Effector memory CD8-positive, alpha-beta T cell (primary cell): ENCODE measurements around the gene ZNF841.
"Not testable (repeated sequence)": the region's sequence is repeated elsewhere in the genome, so short reads cannot be mapped to it uniquely, and the experiment has no call there.

Experiments
- ATAC-seq: fragments of 150-1000 bp; cut with Tn5 transposase; replicated peaks from 2 replicates; pipeline ENCODE4 v1.10.0; 2021; ENCODE audit warnings: mild to moderate bottlenecking, moderate library complexity
- DNase-seq, 3 experiments: peaks; one replicate each; pipeline ENCODE4 v3.0.0; 2021
- H3K27ac Mint-ChIP-seq, 2 donors: one replicate each; pipeline ENCODE4 v1.8.0; 2022; ENCODE audit warnings: mild to moderate bottlenecking in 2 of 2, mixed read lengths in 2 of 2, moderate library complexity in 2 of 2
- H3K27me3 Mint-ChIP-seq, 2 donors: one replicate each; pipeline ENCODE4 v1.8.0; 2022; ENCODE audit warnings: mixed read lengths in 2 of 2
- H3K36me3 Mint-ChIP-seq: one replicate; pipeline ENCODE4 v1.8.0; 2022; ENCODE audit warnings: mild to moderate bottlenecking, moderate library complexity, mixed read lengths; ENCODE audit not compliant: insufficient read depth
- H3K4me1 Mint-ChIP-seq, 2 donors: one replicate each; pipeline ENCODE4 v1.8.0; 2022; ENCODE audit warnings: low read depth in 2 of 2, mixed read lengths in 2 of 2
- H3K4me3 Mint-ChIP-seq, 2 donors: one replicate each; pipeline ENCODE4 v1.8.0; 2022; ENCODE audit warnings: mild to moderate bottlenecking in 2 of 2, mixed read lengths in 2 of 2, moderate library complexity in 2 of 2
- H3K9me3 Mint-ChIP-seq, 2 donors: one replicate each; pipeline ENCODE4 v1.8.0; 2022; ENCODE audit warnings: mixed read lengths in 2 of 2

The ZNF841 gene

DNA sequence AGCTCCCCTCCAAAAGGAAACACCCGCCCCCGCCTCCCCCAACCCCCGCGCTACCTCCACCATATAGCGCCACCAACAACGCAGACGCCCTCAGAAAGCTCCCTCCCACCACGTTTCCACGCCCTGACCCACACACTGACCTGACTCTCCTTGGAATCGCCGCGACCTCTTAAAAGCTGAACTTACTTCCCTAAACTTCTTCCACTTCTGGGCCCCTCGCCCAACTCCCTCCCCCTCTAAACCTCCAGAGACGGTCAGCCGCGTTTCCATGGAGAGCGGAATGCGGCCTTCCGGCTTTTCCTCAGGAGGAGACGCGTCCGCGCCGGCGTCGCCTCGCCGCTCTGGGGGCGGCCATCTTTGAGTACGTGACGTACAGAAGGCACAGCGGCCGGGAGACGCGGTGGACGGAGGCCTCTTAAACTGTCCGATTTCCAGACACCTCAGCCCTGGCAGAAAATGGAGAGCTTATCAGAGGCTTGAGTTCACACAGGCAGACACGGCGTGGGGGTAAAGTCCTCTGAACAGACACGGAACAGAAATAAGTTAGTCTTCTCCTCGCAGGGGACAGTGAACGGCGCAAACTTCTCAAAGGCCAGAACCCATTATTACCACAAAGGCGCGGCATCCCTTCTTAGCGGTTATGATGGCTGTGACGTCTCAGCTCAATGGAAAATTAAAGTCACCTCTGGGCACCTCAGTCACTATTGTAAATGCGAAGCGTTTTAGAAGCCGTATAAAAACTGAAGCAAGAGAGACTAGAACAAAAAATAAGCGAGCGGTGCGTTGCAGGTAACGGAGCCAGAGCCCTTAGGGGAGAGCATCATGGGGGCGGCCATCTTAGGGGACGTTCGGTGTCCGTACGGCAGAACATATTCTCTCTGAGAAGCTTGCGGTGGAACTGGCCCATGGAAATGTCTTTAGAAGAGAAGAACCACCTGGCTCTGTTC lies 46.7 kb downstream of the ZNF841 start, which contains the start of gene ZNF432:
Gene ZNF432 (minus strand): TSS at position 284 of the 947 bp plus-strand sequence. CDS start 1,970 bp downstream, outside the sequence.
- peak within 1 kb of the TSS; percentile 92 to 98 for H3K4me3 Mint-ChIP-seq
- ATAC-seq (peak; percentile 86), DNase-seq (peak; percentile 75 to 81 (median 79))
- peaks cover 3 to 21% of the 10 kb centered on the region in 2 donors for H3K9me3 Mint-ChIP-seq
- peaks cover 39% of the 10 kb centered on the region for H3K36me3 Mint-ChIP-seq
- H3K27ac Mint-ChIP-seq, result peak within 1 kb of the TSS; percentile 97 to 99
- no peaks in the 10 kb centered on the region for H3K27me3 Mint-ChIP-seq
- H3K4me1 Mint-ChIP-seq, result peaks cover 8 to 22% of the 10 kb centered on the region in 2 donors

DNA sequence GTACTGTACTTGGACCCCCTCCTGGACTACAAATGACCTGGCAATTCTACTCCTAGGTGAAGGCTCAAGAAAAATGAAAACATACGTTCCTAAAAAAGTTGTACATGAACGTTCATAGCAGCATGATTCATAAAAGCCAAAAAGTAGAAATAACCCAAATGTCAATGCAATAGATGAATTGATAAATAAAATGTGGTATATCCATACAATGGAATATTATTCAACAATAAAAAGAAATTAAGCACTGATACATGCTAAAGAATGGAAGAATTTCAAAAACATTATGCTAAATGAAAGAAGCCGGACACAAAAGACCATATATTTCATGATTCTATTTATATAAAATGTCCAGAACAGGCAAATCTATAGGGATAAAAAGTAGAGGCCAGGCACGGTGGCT lies 56.4 kb downstream of the ZNF841 start:
- Mint-ChIP-seq H3K27ac (no peak overlapping the region), H3K4me1 (peaks cover 0 to 3% of the 10 kb centered on the region in 2 donors), H3K27me3 (no peaks in the 10 kb centered on the region), H3K4me3 (no peak overlapping the region), H3K36me3 (peaks cover 85% of the 10 kb centered on the region), H3K9me3 (peaks cover 9 to 44% of the 10 kb centered on the region in 2 donors)
- no peak for ATAC-seq
- no peak for DNase-seq

DNA sequence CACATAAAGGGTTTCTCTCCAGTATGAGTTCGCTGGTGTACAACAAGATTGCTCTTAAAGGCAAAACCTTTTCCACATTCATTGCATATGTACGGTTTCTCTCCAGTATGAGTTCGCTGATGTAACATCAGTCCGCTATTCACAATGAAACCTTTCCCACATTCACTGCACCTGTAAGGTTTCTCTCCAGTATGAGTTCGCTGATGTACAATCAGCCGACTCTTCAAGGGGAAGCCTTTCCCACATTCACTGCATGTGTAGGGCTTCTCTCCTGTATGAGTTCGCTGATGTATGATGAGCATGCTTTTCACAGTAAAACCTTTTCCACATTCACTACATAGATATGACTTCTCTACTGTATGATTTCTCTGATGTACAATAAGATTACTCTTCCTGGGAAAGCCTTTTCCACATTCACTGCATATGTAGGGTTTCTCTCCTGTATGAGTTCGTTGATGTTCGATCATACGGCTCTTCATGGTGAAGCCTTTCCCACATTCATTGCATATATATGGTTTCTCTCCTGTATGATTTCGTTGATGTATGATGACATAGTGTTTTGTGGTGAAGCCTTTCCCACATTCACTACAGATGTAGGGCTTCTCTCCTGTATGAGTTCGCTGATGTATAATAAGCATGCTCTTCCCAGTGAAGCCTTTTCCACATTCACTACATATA lies 61.4 kb downstream of the ZNF841 start:
- no peak overlapping the region for H3K27ac Mint-ChIP-seq
- no peak for ATAC-seq
- no peaks in the 10 kb centered on the region for H3K4me1 Mint-ChIP-seq
- no peak overlapping the region for H3K4me3 Mint-ChIP-seq
- DNase-seq, result no peak
- H3K36me3 Mint-ChIP-seq, result peaks cover 45% of the 10 kb centered on the region
- H3K27me3 Mint-ChIP-seq, result no peaks in the 10 kb centered on the region
- H3K9me3 Mint-ChIP-seq, result peaks cover 11 to 42% of the 10 kb centered on the region in 2 donors

DNA sequence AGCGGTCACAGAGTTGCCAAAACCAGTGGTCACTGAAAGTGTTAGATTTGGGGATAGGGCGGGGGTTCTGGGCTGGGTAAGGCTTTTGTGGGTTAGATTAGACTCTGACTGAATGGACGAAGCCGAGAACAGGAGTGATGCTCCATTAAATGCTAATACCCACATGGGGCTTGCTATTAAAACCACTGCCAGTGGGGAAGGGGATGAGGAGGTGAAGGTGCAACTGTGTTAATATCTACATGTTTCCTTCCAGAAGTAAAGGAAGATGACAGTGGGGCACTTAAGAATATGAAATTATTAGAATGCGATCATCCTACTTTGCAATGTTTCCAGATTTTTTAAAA lies 66.8 kb downstream of the ZNF841 start:
- Mint-ChIP-seq H3K36me3 (peaks cover 21% of the 10 kb centered on the region), H3K9me3 (peaks cover 1 to 10% of the 10 kb centered on the region in 2 donors), H3K4me1 (peaks cover 20 to 21% of the 10 kb centered on the region in 2 donors), H3K27ac (peak overlapping the region; percentile 98 to 99), H3K4me3 (peak overlapping the region; percentile 96 to 99), H3K27me3 (no peaks in the 10 kb centered on the region)
- DNase-seq (no peak), ATAC-seq (peak; percentile 29)

DNA sequence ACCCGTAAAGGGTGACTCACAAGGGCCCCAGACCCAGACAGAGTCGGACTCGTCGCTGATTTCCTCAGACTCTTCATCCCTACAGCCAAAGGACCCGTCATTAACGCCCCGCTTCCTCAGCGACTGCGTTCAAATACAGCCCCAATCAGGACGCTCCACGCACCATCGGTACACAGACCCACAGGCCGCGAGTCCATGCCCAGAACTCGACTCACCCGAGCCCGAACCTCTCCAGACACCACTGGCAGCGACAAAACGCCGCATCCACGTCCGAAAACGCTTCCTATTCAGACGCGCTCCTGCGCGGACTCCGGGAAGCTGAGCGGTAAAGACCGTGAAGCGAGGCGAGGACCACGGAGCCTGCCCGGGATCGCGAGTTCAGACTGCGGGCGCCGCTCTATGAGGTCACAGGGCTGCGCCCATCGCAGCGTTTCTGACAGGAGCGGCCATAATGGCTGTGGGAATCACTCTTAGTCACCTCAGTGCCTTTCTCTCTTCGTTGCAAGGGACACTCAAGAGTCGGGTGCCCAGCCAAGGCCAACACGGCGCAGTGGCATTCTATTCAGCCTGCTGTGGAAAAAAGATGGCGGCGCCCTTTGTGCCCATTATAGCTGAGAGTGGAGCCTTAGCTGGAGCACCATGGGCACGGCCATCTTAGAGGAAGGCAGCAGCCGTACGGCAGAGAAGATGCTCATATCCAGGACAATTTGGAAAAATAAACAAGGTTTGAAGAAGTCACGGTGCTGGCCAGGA lies 67.4 kb downstream of the ZNF841 start, which contains the start of gene ZNF614:
Gene ZNF614 (minus strand): TSS at position 353 of the 753 bp plus-strand sequence. CDS start 2,634 bp downstream, outside the sequence.
- Mint-ChIP-seq H3K27ac (peak within 1 kb of the TSS; percentile 98 to 99), H3K4me1 (peaks cover 20 to 21% of the 10 kb centered on the region in 2 donors), H3K27me3 (no peaks in the 10 kb centered on the region), H3K36me3 (peaks cover 27% of the 10 kb centered on the region), H3K4me3 (peak within 1 kb of the TSS; percentile 96 to 99), H3K9me3 (peaks cover 0 to 9% of the 10 kb centered on the region in 2 donors)
- ATAC-seq (peak; percentile 84), DNase-seq (peak; percentile 80 to 90 (median 80))

DNA sequence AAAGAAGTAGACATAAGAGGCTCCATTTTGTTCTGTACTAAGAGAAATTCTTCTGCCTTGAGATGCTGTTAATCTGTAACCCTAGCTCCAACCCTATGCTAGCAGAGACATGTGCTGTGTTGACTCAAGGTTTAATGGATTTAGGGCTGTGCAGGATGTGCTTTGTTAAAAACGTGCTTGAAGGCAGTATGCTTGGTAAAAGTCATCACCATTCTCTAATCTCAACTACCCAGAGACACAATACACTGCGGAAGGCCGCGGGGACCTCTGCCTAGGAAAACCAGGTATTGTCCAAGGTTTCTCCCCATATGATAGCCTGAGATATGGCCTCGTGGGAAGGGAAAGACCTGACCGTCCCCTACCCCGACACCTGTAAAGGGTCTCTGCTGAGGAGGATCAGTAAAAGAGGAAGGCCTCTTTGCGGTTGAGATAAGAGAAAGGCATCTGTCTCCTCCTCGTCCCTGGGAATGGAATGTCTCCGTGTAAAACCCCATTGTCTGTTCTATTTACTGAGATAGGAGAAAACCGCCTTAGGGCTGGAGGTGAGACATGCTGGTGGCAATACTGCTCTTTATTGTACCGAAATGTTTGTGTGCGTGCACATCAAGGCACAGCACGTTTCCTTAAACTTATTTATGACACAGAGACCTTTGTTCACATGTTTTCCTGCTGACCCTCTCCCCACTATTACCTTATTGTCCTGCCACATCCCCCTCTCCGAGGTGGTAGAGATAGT lies 69.1 kb downstream of the ZNF841 start:
- not testable (repeated sequence) for H3K4me3 Mint-ChIP-seq, DNase-seq, ATAC-seq, H3K9me3 Mint-ChIP-seq, H3K27me3 Mint-ChIP-seq, H3K27ac Mint-ChIP-seq
- Mint-ChIP-seq H3K4me1 (peaks cover 20 to 21% of the 10 kb centered on the region in 2 donors), H3K36me3 (peaks cover 34% of the 10 kb centered on the region)

DNA sequence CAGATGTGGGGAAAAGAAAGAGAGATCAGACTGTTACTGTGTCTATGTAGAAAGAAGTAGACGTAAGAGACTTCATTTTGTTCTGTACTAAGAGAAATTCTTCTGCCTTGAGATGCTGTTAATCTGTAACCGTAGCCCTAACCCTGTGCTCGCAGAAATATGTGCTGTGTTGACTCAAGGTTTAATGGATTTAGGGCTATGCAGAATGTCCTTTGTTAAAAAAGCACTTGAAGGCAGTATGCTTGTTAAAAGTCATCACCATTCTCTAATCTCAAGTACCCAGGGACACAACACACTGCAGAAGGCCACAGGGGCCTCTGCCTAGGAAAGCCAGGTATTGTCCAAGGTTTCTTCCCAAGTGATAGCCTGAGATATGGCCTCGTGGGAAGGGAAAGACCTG lies 71.1 kb downstream of the ZNF841 start:
- Mint-ChIP-seq H3K4me1 (peaks cover 20 to 21% of the 10 kb centered on the region in 2 donors), H3K36me3 (peaks cover 34% of the 10 kb centered on the region)
- H3K27ac Mint-ChIP-seq, DNase-seq, H3K9me3 Mint-ChIP-seq, ATAC-seq, H3K27me3 Mint-ChIP-seq, H3K4me3 Mint-ChIP-seq: not testable (repeated sequence)

DNA sequence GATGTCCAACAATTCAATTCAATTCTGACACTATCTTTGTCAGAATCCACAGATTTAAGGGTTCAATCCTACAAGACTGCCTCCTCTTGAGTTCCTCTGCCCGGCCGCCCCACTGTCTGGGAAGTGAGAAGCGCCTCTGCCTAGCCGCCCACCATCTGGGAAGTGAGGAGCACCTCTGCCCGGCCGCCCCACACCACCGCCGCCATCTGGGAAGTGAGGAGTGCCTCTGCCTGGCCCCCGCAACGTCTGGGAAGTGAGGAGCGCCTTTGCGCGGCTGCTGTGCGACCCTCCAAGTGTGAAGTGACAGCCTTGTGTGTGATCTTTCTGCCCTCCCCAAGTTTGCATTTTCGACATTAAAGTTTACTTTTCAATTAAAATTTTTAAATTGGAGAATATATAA lies 73.4 kb downstream of the ZNF841 start:
- no peaks in the 10 kb centered on the region for H3K27me3 Mint-ChIP-seq
- H3K4me3 Mint-ChIP-seq, result no peak overlapping the region
- DNase-seq (no peak), ATAC-seq (no peak)
- H3K27ac Mint-ChIP-seq, result no peak overlapping the region
- peaks cover 42% of the 10 kb centered on the region for H3K36me3 Mint-ChIP-seq
- H3K4me1 Mint-ChIP-seq, result peaks cover 5 to 6% of the 10 kb centered on the region in 2 donors
- H3K9me3 Mint-ChIP-seq, result peaks cover 6 to 9% of the 10 kb centered on the region in 2 donors

DNA sequence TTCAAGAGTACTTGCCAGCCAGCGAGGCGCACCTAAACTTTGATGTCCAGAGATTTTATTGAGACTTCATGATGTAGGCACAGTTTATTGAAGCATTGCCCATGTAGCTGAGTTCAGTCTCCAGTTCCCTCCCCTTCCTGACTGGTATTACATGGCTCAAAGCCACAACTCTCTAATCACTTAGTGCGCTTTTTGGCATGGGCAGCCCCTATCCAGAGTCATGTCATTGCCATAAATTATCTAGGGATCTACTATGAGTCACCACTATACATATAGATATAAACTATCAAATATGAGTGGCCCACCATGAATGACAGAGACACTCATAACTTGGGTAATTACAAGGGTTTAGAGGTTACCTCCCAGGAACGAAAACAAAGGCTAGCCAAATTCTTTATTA lies 75.1 kb downstream of the ZNF841 start:
- H3K9me3 Mint-ChIP-seq, result peaks cover 1 to 15% of the 10 kb centered on the region in 2 donors
- no peak for ATAC-seq
- H3K27me3 Mint-ChIP-seq, result no peaks in the 10 kb centered on the region
- peaks cover 49% of the 10 kb centered on the region for H3K36me3 Mint-ChIP-seq
- no peaks in the 10 kb centered on the region for H3K4me1 Mint-ChIP-seq
- no peak for DNase-seq
- no peak overlapping the region for H3K4me3 Mint-ChIP-seq
- H3K27ac Mint-ChIP-seq, result no peak overlapping the region
